HEK293 (cell line): ENCODE data around the gene CSF2RB.

Source experiments
- PRDM1 ChIP-seq: fragments of 450-650 bp; formaldehyde crosslinking; IDR thresholded peaks from 2 replicates; pipeline ENCODE4; 2016; ENCODE audit warnings: missing biosample characterization, missing genetic modification characterization
- REPIN1 ChIP-seq: fragments of 450-650 bp; formaldehyde crosslinking; IDR thresholded peaks from 2 replicates; pipeline ENCODE4 v1.5.1; 2017; ENCODE audit warnings: missing biosample characterization, missing genetic modification characterization, low read depth
- YY1 ChIP-seq: fragments of 450-650 bp; formaldehyde crosslinking; IDR thresholded peaks from 2 replicates; pipeline ENCODE4 v1.5.1; 2018; ENCODE audit warnings: missing biosample characterization, missing genetic modification characterization
- ZBTB21 ChIP-seq: fragments of 450-650 bp; formaldehyde crosslinking; IDR thresholded peaks from 2 replicates; pipeline ENCODE4 v1.5.1; 2017; ENCODE audit warnings: missing biosample characterization, missing genetic modification characterization
- ZBTB7A ChIP-seq: fragments of 450-650 bp; formaldehyde crosslinking; IDR thresholded peaks from 2 replicates; pipeline ENCODE4 v1.5.1; 2016; ENCODE audit warnings: low read depth, missing biosample characterization, missing genetic modification characterization
- ZNF121 ChIP-seq: fragments of 450-650 bp; formaldehyde crosslinking; IDR thresholded peaks from 2 replicates; pipeline ENCODE4 v1.5.1; 2016; ENCODE audit warnings: missing biosample characterization, missing genetic modification characterization
- ZNF747 ChIP-seq: fragments of 450-650 bp; formaldehyde crosslinking; IDR thresholded peaks from 2 replicates; pipeline ENCODE4 v1.5.1; 2016; ENCODE audit warnings: missing biosample characterization, missing genetic modification characterization
- ZSCAN30 ChIP-seq: fragments of 450-650 bp; IDR thresholded peaks from 2 replicates; pipeline ENCODE4 v1.5.1; 2018; ENCODE audit warnings: missing biosample characterization, mild to moderate bottlenecking, missing genetic modification characterization, moderate library complexity
- TF ChIP-seq, protein P1 (sequence below): fragments of 450-650 bp; formaldehyde crosslinking; IDR thresholded peaks from 2 replicates; pipeline ENCODE4 v1.5.1; 2016; ENCODE audit warnings: missing biosample characterization, missing genetic modification characterization
- TF ChIP-seq, protein P2 (sequence below): fragments of 450-650 bp; formaldehyde crosslinking; IDR thresholded peaks from 2 replicates; pipeline ENCODE4 v1.5.1; 2016; ENCODE audit warnings: missing biosample characterization, missing genetic modification characterization
- TF ChIP-seq, protein P3 (sequence below): fragments of 450-650 bp; formaldehyde crosslinking; IDR thresholded peaks from 2 replicates; pipeline ENCODE4 v1.5.1; 2016; ENCODE audit warnings: missing biosample characterization, missing genetic modification characterization
- TF ChIP-seq, protein P4 (sequence below): fragments of 450-650 bp; formaldehyde crosslinking; IDR thresholded peaks from 2 replicates; pipeline ENCODE4 v1.5.1; 2016; ENCODE audit warnings: missing biosample characterization, missing genetic modification characterization
- TF ChIP-seq, protein P5 (sequence below): sonication (generic); formaldehyde crosslinking; IDR thresholded peaks from 2 replicates; pipeline ENCODE4 v1.8.1; 2022; ENCODE audit warnings: mild to moderate bottlenecking, moderate library complexity, missing genetic modification reagents

DNA sequence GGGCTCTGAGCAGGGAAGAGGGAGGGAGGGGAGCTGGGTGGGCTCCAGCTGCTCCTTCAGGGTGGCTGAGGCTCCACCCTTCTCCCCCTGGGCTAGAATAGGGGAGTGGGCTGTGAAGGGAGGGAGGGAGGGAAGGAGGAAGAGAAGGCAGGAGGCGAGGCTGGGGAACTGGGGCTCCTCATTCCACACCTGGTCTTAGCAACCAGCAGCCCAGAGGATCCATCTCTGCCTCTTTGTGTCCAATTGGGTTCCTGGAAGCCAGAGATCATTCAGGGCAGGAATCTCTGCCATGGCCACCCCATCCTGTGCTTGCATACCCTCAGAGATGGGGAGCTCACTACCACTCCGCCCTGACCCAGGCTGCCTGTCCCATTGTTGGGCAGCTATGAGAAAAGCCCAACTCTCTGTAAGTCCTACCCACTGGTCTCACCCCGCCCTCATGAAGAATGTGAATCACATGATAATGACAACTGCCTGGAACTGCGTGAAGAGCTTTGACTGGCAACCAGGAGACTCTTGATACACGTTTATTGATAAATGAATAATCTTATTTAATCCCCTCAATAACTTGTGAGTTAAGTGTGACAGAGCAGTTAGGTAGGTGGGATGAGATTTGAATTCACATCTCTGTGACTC is 44.8 kb upstream of the CSF2RB start:
- TF ChIP-seq REPIN1 (tag by site-specific recombination) (no peak), ZBTB7A (no peak), ZNF747 (tag by site-specific recombination) (no peak), PRDM1 (tag by site-specific recombination) (no peak), ZSCAN30 (no peak), ZNF121 (no peak), YY1 (tag by site-specific recombination) (no peak), ZBTB21 (no peak)
- TF ChIP-seq, protein P1, sequence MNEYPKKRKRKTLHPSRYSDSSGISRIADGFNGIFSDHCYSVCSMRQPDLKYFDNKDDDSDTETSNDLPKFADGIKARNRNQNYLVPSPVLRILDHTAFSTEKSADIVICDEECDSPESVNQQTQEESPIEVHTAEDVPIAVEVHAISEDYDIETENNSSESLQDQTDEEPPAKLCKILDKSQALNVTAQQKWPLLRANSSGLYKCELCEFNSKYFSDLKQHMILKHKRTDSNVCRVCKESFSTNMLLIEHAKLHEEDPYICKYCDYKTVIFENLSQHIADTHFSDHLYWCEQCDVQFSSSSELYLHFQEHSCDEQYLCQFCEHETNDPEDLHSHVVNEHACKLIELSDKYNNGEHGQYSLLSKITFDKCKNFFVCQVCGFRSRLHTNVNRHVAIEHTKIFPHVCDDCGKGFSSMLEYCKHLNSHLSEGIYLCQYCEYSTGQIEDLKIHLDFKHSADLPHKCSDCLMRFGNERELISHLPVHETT = no peak
- TF ChIP-seq, protein P2, sequence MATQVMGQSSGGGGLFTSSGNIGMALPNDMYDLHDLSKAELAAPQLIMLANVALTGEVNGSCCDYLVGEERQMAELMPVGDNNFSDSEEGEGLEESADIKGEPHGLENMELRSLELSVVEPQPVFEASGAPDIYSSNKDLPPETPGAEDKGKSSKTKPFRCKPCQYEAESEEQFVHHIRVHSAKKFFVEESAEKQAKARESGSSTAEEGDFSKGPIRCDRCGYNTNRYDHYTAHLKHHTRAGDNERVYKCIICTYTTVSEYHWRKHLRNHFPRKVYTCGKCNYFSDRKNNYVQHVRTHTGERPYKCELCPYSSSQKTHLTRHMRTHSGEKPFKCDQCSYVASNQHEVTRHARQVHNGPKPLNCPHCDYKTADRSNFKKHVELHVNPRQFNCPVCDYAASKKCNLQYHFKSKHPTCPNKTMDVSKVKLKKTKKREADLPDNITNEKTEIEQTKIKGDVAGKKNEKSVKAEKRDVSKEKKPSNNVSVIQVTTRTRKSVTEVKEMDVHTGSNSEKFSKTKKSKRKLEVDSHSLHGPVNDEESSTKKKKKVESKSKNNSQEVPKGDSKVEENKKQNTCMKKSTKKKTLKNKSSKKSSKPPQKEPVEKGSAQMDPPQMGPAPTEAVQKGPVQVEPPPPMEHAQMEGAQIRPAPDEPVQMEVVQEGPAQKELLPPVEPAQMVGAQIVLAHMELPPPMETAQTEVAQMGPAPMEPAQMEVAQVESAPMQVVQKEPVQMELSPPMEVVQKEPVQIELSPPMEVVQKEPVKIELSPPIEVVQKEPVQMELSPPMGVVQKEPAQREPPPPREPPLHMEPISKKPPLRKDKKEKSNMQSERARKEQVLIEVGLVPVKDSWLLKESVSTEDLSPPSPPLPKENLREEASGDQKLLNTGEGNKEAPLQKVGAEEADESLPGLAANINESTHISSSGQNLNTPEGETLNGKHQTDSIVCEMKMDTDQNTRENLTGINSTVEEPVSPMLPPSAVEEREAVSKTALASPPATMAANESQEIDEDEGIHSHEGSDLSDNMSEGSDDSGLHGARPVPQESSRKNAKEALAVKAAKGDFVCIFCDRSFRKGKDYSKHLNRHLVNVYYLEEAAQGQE (tag by site-specific recombination) = no peak
- TF ChIP-seq, protein P3, sequence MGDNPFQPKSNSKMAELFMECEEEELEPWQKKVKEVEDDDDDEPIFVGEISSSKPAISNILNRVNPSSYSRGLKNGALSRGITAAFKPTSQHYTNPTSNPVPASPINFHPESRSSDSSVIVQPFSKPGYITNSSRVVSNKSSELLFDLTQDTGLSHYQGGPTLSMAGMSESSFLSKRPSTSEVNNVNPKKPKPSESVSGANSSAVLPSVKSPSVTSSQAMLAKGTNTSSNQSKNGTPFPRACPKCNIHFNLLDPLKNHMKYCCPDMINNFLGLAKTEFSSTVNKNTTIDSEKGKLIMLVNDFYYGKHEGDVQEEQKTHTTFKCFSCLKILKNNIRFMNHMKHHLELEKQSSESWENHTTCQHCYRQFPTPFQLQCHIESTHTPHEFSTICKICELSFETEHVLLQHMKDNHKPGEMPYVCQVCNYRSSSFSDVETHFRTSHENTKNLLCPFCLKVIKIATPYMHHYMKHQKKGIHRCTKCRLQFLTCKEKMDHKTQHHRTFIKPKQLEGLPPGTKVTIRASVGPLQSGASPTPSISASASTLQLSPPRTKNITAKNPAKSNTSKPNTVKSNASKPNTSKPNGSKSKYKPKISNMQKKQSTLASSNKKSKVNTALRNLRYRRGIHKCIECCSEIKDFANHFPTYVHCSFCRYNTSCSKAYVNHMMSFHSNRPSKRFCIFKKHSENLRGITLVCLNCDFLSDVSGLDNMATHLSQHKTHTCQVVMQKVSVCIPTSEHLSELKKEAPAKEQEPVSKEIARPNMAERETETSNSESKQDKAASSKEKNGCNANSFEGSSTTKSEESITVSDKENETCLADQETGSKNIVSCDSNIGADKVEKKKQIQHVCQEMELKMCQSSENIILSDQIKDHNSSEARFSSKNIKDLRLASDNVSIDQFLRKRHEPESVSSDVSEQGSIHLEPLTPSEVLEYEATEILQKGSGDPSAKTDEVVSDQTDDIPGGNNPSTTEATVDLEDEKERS (tag by site-specific recombination) = no peak
- TF ChIP-seq, protein P4, sequence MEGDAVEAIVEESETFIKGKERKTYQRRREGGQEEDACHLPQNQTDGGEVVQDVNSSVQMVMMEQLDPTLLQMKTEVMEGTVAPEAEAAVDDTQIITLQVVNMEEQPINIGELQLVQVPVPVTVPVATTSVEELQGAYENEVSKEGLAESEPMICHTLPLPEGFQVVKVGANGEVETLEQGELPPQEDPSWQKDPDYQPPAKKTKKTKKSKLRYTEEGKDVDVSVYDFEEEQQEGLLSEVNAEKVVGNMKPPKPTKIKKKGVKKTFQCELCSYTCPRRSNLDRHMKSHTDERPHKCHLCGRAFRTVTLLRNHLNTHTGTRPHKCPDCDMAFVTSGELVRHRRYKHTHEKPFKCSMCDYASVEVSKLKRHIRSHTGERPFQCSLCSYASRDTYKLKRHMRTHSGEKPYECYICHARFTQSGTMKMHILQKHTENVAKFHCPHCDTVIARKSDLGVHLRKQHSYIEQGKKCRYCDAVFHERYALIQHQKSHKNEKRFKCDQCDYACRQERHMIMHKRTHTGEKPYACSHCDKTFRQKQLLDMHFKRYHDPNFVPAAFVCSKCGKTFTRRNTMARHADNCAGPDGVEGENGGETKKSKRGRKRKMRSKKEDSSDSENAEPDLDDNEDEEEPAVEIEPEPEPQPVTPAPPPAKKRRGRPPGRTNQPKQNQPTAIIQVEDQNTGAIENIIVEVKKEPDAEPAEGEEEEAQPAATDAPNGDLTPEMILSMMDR (tag by site-specific recombination) = no peak
- TF ChIP-seq, protein P5, sequence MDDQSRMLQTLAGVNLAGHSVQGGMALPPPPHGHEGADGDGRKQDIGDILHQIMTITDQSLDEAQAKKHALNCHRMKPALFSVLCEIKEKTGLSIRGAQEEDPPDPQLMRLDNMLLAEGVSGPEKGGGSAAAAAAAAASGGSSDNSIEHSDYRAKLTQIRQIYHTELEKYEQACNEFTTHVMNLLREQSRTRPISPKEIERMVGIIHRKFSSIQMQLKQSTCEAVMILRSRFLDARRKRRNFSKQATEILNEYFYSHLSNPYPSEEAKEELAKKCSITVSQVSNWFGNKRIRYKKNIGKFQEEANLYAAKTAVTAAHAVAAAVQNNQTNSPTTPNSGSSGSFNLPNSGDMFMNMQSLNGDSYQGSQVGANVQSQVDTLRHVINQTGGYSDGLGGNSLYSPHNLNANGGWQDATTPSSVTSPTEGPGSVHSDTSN (CRISPR knock-in tag) = no peak
